PC-3 (cell line): ENCODE measurements around the gene POLD4. TPM values are rescaled to one million over a fixed set of nuclear protein-coding genes. Genes with fewer than 3 reads are reported as not detected.

Source experiments
- ATAC-seq: fragments of 200-7000 bp; cut with Tn5 transposase; 2 replicates; pipeline ENCODE4 v1.9.1; 2020; ENCODE audit warnings: mild to moderate bottlenecking, moderate library complexity
- BruUV-seq: library from RNA; stranded (reverse); fragments of 400-500 nt; replicated peaks from 2 replicates; lab custom pipeline; 2021; lab: Mats Ljungman, UMichigan
- CTCF ChIA-PET: fragments of 300-600 bp; sonication (Branson Sonifier 250); formaldehyde crosslinking; loops from one replicate; lab custom pipeline; 2022; ENCODE audit warnings: antibody characterized with exemption; lab: Charles Lee
- POLR2A ChIA-PET: fragments of 300-600 bp; sonication (Branson Sonifier 250); formaldehyde crosslinking; loops from one replicate; lab custom pipeline; 2022; ENCODE audit warnings: antibody characterized with exemption; ENCODE audit not compliant: unreplicated experiment; lab: Charles Lee
- DNase-seq: peaks from one replicate; pipeline ENCODE4 v3.0.0-alpha.2; 2015
- H2AFZ ChIP-seq: fragments of 300-600 bp; sonication (generic); 2 replicates; pipeline ENCODE4 v1.6.0; 2016; ENCODE audit warnings: antibody characterized with exemption, low read length
- H3F3A ChIP-seq: fragments of 300-600 bp; sonication (generic); one replicate; pipeline ENCODE4 v1.6.0; 2017; ENCODE audit warnings: antibody characterized with exemption, low read length, control low read depth, mild to moderate bottlenecking; ENCODE audit not compliant: unreplicated experiment
- H3K27ac ChIP-seq: fragments of 300-600 bp; sonication (generic); 2 replicates; pipeline ENCODE4 v1.5.1; 2016; ENCODE audit warnings: mild to moderate bottlenecking, low read length
- H3K27me3 ChIP-seq: fragments of 300-600 bp; sonication (generic); 2 replicates; pipeline ENCODE4 v1.6.1; 2016; ENCODE audit warnings: low read length, mixed read lengths
- H3K36me3 ChIP-seq: fragments of 300-600 bp; sonication (generic); 2 replicates; pipeline ENCODE4 v1.6.1; 2016; ENCODE audit warnings: low read depth, mixed run types, low read length, mixed read lengths
- H3K4me1 ChIP-seq: fragments of 300-600 bp; sonication (generic); 2 replicates; pipeline ENCODE4 v1.5.1; 2016; ENCODE audit warnings: low read length; ENCODE audit not compliant: insufficient read depth
- H3K4me2 ChIP-seq: fragments of 300-600 bp; sonication (generic); 2 replicates; pipeline ENCODE4 v1.6.0; 2016; ENCODE audit warnings: low read length
- H3K4me3 ChIP-seq: fragments of 300-600 bp; sonication (generic); 2 replicates; pipeline ENCODE4 v1.5.1; 2016; ENCODE audit warnings: mild to moderate bottlenecking, low read length, mixed read lengths
- H3K79me2 ChIP-seq: fragments of 300-600 bp; sonication (generic); 2 replicates; pipeline ENCODE4 v1.6.1; 2017; ENCODE audit warnings: low read length, mixed read lengths
- H3K9ac ChIP-seq: fragments of 300-600 bp; sonication (generic); 2 replicates; pipeline ENCODE4 v1.6.0; 2016; ENCODE audit warnings: mild to moderate bottlenecking, low read length
- H3K9me2 ChIP-seq: fragments of 300-600 bp; sonication (generic); replicated peaks from 2 replicates; pipeline ENCODE4 v1.6.1; 2016; ENCODE audit warnings: mixed run types, low read length, mixed read lengths
- H3K9me3 ChIP-seq: fragments of 300-600 bp; sonication (generic); 2 replicates; pipeline ENCODE4 v1.6.1; 2016; ENCODE audit warnings: low read length, mixed read lengths
- H4K20me1 ChIP-seq: fragments of 300-600 bp; sonication (generic); 2 replicates; pipeline ENCODE4 v1.6.1; 2016; ENCODE audit warnings: low read length, mixed read lengths
- EZH2 ChIP-seq: fragments of 300-600 bp; sonication (generic); IDR thresholded peaks from one replicate; pipeline ENCODE4 v1.6.1; 2017; ENCODE audit warnings: antibody characterized with exemption, mild to moderate bottlenecking, low read length; ENCODE audit not compliant: unreplicated experiment
- EZH2phosphoT487 ChIP-seq: fragments of 300-600 bp; sonication (generic); IDR thresholded peaks from 2 replicates; pipeline ENCODE4 v1.6.1; 2018; ENCODE audit warnings: mild to moderate bottlenecking, antibody characterized with exemption, low read length, borderline replicate concordance
- intact Hi-C: fragments of 100-400 bp; cut with micrococcal nuclease; formaldehyde crosslinking; loops from 2 replicates; pipeline ENCODE4 v1.9.0; 2023
- total RNA-seq: library from RNA; depleted of rRNA; stranded (reverse); fragments of >200 nt; gene quantifications from 2 replicates; pipeline ENCODE4 v1.2.3, GENCODE V29; 2014
- TF ChIP-seq, protein P1 (sequence below): fragments of 300-600 bp; sonication (generic); conservative IDR thresholded peaks from 2 replicates; pipeline ENCODE4 v1.5.1; 2017; ENCODE audit warnings: antibody characterized with exemption, low read depth, mild to moderate bottlenecking, low read length

The POLD4 gene
- total RNA-seq, 1 experiment from 2014 or later, result 81.5 TPM

DNA sequence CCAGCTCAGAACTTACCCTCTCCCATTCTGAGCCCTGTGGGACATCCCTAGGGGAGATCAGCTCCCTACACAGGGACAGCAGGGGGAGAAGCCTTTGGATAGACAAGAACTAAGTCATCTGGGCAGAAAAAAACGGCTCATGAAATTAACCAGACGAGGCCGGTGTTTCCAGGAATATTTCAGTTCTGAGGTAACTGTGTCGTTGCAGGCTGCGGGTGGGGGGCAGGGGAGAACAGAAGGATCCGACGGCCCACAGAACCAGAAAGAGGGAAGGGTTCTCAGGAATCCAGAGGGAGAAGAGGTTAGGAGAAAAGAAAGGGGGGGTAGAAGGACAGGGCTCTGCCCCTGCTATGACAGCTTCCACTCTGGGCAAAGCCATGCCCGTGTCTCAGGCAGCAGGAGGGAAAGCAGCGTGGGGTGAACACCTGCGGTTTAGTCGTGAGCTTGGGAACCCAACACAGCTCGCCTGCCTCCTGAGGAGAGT lies 16.5 kb upstream of the POLD4 start:
- Histone ChIP-seq H3K27me3 (no peaks in the 10 kb centered on the region), H3K9me3 (no peaks in the 10 kb centered on the region), H3F3A (peaks cover 12% of the 10 kb centered on the region), H2AFZ (no peak overlapping the region), H3K4me1 (peaks cover 26% of the 10 kb centered on the region), H3K36me3 (peaks cover 38% of the 10 kb centered on the region; the same call in 1 of the 2 replicates), H3K4me3 (no peak overlapping the region), H3K9ac (no peak overlapping the region), H4K20me1 (peaks cover 55% of the 10 kb centered on the region), H3K9me2 (no peaks in the 10 kb centered on the region), H3K4me2 (no peak overlapping the region), H3K79me2 (peaks cover 85% of the 10 kb centered on the region), H3K27ac (no peak overlapping the region)
- CTCF ChIA-PET, result interaction anchor here (0.6 to 1.5 kb wide), 3 partner anchors 12 to 24 kb away, joined by 3 to 4 read pairs (median 3); no protein-coding TSS in a partner anchor
- intact Hi-C loops, result loop anchor here (5.0 kb wide), 1 partner anchor 108 kb away; no protein-coding TSS in a partner anchor
- BruUV-seq, result no TSS peak
- no peak for TF ChIP-seq EZH2phosphoT487
- TF ChIP-seq EZH2, result no peak
- TF ChIP-seq, protein P1, sequence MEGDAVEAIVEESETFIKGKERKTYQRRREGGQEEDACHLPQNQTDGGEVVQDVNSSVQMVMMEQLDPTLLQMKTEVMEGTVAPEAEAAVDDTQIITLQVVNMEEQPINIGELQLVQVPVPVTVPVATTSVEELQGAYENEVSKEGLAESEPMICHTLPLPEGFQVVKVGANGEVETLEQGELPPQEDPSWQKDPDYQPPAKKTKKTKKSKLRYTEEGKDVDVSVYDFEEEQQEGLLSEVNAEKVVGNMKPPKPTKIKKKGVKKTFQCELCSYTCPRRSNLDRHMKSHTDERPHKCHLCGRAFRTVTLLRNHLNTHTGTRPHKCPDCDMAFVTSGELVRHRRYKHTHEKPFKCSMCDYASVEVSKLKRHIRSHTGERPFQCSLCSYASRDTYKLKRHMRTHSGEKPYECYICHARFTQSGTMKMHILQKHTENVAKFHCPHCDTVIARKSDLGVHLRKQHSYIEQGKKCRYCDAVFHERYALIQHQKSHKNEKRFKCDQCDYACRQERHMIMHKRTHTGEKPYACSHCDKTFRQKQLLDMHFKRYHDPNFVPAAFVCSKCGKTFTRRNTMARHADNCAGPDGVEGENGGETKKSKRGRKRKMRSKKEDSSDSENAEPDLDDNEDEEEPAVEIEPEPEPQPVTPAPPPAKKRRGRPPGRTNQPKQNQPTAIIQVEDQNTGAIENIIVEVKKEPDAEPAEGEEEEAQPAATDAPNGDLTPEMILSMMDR, result no peak
- DNase-seq, result no peak
- no peak for ATAC-seq
- POLR2A ChIA-PET, result interaction anchor here (0.7 kb wide), 1 partner anchor 644 kb away, joined by 6 read pairs; no protein-coding TSS in a partner anchor

DNA sequence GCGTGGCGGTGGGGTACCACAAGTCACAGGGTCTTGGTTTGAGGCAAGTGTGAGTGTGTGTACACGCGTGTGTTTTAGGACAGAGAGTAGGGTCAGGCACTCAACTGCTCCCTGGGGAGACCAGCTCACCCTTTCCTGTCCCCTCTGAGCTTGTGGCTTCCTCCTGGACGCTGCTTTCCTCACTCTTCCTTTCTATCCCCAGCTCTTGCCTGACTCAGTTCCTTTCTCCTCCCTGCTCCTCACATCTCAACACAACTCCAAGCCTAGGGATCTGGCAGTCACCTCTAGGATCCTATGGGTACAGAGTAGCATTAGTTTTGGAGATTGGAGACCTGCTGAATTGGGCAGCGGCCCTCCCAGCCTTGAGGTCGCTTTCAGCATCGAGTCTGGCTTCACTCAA lies 15.9 kb upstream of the POLD4 start:
- Histone ChIP-seq H3K4me2 (no peak overlapping the region), H3F3A (peaks cover 6% of the 10 kb centered on the region), H3K9ac (no peak overlapping the region), H4K20me1 (peaks cover 61% of the 10 kb centered on the region), H3K9me3 (no peaks in the 10 kb centered on the region), H2AFZ (no peak overlapping the region), H3K27me3 (no peaks in the 10 kb centered on the region), H3K79me2 (peaks cover 89% of the 10 kb centered on the region), H3K4me1 (peaks cover 20% of the 10 kb centered on the region), H3K27ac (no peak overlapping the region), H3K9me2 (no peaks in the 10 kb centered on the region), H3K36me3 (peaks cover 43% of the 10 kb centered on the region; the same call in 1 of the 2 replicates), H3K4me3 (no peak overlapping the region)
- intact Hi-C loops, result no loop called here
- TF ChIP-seq EZH2 (no peak), EZH2phosphoT487 (no peak)
- TF ChIP-seq, protein P1, result no peak
- POLR2A ChIA-PET, result no interaction called here
- TSS peak; percentile 1 for BruUV-seq
- DNase-seq (no peak), ATAC-seq (no peak)
- CTCF ChIA-PET, result interaction anchor here (0.9 to 1.5 kb wide), 2 partner anchors 12 to 23 kb away, joined by 3 to 4 read pairs; no protein-coding TSS in a partner anchor

DNA sequence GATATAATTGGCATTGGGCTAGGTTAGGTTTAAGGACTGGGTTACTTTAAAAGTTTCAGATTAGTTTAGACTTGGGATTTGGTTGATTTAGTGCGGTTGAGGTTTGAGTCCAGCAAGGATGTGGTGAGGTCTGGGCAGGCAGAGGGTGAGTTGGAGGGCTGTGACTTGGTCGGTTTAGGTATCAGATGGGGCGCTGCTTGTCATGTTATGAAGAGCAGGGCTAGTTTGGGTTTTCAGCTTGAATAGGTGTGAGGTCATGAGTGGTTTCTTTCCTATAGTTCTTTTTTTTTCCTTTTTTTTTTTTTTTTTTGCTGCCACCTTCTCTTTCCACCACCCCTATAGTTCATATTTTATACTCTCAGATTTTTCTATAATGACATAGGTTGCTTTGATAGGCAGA lies 15.3 kb upstream of the POLD4 start:
- DNase-seq, result no peak
- no peak for ATAC-seq
- Histone ChIP-seq H3K27ac (no peak overlapping the region), H3K27me3 (no peaks in the 10 kb centered on the region), H3K4me3 (no peak overlapping the region), H3K79me2 (peaks cover 89% of the 10 kb centered on the region), H3K9me3 (no peaks in the 10 kb centered on the region), H3K4me1 (peaks cover 18% of the 10 kb centered on the region), H3K4me2 (no peak overlapping the region), H3K9me2 (no peaks in the 10 kb centered on the region), H3F3A (peaks cover 5% of the 10 kb centered on the region), H2AFZ (no peak overlapping the region), H4K20me1 (peaks cover 63% of the 10 kb centered on the region), H3K9ac (no peak overlapping the region), H3K36me3 (peaks cover 45% of the 10 kb centered on the region; the same call in 1 of the 2 replicates)
- ChIA-PET CTCF (interaction anchor here (1.5 kb wide), 1 partner anchor 23 kb away, joined by 4 read pairs; no protein-coding TSS in a partner anchor), POLR2A (no interaction called here)
- BruUV-seq, result no TSS peak
- no peak for TF ChIP-seq EZH2
- no peak for TF ChIP-seq EZH2phosphoT487
- TF ChIP-seq, protein P1, result no peak
- intact Hi-C loops, result no loop called here
